ENCODE measurements around the gene NREP. TPM values are rescaled to one million over a fixed set of nuclear protein-coding genes. Genes with fewer than 3 reads are reported as not detected.

NREP gene, protein sequence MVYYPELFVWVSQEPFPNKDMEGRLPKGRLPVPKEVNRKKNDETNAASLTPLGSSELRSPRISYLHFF
- 387 and 609 TPM in 2 replicates for polyA plus RNA-seq (2011; rRNA removed)
- 227 and 255 TPM in 2 replicates for polyA minus RNA-seq (2011; rRNA and poly(A)+ RNA removed)

DNA sequence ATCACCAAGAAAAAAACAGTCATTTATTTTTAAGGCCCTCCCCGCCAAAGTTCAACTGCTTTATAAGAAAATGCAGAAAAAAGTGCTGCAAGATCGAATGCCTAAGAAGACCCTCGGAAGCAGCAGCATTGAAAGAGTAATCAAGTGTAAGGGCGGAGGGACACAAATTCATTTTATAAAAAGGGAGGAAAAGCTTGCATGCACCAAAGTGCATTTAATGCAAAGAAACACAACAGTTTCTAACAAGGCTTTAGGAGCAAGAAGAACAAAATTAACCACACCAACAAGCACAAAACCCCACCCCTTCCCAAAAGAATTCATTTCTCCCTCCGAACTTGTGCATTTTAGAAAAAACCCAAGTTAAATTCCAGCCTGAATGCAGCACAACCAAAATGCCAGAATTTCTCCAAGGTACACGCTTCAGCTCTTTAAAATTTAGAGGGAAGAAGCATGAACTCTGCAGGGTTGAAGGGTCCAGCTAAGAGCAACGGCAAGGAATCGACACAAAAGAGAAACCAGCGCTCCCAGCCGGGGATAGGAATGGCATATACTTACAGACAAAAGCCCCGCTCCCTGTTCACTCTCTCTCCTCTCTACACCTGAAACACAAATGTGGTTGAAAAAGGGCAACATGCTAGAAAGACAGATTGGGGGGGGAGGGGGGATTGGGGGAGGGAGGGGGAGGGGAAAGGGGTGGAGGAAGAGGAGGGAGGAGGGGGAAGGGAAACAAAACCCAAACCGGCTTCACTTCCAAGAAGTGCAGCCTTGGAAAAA lies at the start of gene NREP:
TSS of gene NREP (minus strand) at position 614 of the 774 bp plus-strand sequence. CDS start 1,422 bp downstream, outside the sequence.
- H3K36me3 ChIP-seq (ENCODE audit: control insufficient read depth, insufficient read depth, low read length): no peaks in the 10 kb centered on the region; the same call in 1 of the 2 replicates
- ChIA-PET POLR2A (interaction anchor here (0.6 to 1.4 kb wide), 4 partner anchors 18 to 404 kb away, joined by 3 to 4 read pairs (median 3); no protein-coding TSS in a partner anchor), CTCF (interaction anchor here (1.0 to 1.8 kb wide), 7 partner anchors 10 to 290 kb away, joined by 3 to 5 read pairs (median 3); no protein-coding TSS in a partner anchor)
- H3K4me3 ChIP-seq (ENCODE audit: low read depth, low read length): peak within 1 kb of the TSS; percentile 73
- TF ChIP-seq, protein P1, sequence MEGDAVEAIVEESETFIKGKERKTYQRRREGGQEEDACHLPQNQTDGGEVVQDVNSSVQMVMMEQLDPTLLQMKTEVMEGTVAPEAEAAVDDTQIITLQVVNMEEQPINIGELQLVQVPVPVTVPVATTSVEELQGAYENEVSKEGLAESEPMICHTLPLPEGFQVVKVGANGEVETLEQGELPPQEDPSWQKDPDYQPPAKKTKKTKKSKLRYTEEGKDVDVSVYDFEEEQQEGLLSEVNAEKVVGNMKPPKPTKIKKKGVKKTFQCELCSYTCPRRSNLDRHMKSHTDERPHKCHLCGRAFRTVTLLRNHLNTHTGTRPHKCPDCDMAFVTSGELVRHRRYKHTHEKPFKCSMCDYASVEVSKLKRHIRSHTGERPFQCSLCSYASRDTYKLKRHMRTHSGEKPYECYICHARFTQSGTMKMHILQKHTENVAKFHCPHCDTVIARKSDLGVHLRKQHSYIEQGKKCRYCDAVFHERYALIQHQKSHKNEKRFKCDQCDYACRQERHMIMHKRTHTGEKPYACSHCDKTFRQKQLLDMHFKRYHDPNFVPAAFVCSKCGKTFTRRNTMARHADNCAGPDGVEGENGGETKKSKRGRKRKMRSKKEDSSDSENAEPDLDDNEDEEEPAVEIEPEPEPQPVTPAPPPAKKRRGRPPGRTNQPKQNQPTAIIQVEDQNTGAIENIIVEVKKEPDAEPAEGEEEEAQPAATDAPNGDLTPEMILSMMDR (IDR thresholded peaks at IDR 0.05; ENCODE audit: insufficient read depth, low read depth, low read length): no peak
- no peak for DNase-seq (ENCODE audit: low read depth)
- H3K27me3 ChIP-seq (ENCODE audit: control insufficient read depth, insufficient read depth, low read length): no peaks in the 10 kb centered on the region

DNA sequence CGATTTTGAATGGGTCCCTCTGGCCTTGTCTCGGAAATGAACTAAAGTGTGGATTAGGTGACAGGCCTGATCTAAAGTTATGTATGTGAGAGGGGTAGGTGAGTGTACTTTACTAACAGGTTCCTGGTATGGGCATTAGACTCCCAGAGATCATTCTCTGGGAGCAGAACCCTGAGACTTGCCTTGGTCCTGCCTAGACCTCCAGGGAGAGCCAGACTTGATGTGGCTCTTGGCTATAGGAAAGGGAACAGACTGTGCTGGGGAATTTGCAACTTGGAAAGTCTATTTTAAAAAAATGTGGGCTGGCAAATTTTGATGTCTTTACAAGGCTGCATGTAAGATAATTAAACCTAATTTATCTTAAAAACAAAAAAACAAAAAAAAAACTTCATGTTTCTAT lies 49.8 kb upstream of the NREP start:
- Histone ChIP-seq H3K27me3 (ENCODE audit: control insufficient read depth, insufficient read depth, low read length) (no peaks in the 10 kb centered on the region), H3K36me3 (ENCODE audit: control insufficient read depth, insufficient read depth, low read length) (no peaks in the 10 kb centered on the region), H3K4me3 (ENCODE audit: low read depth, low read length) (no peak overlapping the region)
- no peak for DNase-seq (ENCODE audit: low read depth)
- ChIA-PET POLR2A (no interaction called here), CTCF (no interaction called here)
- TF ChIP-seq, protein P1 (IDR thresholded peaks at IDR 0.05; ENCODE audit: insufficient read depth, low read depth, low read length): no peak

DNA sequence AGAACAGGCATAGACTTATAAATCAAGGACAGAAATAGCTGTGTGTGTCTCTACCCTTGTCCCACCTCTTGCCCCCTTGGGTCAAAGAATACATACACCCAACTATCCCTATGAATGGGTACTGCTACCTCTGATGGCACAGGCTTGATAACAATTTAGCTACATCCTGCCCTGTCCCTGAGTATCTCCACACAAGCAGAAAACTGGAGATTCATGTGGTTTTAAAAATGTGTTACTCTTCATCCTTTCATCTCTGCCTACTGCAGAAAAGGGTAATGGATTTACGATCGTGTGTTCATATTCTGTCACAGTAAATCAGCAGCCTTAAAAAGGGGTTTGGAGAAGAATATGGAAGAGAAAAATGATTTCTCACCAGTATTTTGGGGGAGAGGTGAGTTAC lies 49.2 kb upstream of the NREP start:
- TF ChIP-seq, protein P1 (IDR thresholded peaks at IDR 0.05; ENCODE audit: insufficient read depth, low read depth, low read length): no peak
- Histone ChIP-seq H3K36me3 (ENCODE audit: control insufficient read depth, insufficient read depth, low read length) (no peaks in the 10 kb centered on the region), H3K27me3 (ENCODE audit: control insufficient read depth, insufficient read depth, low read length) (no peaks in the 10 kb centered on the region), H3K4me3 (ENCODE audit: low read depth, low read length) (no peak overlapping the region)
- DNase-seq (ENCODE audit: low read depth): no peak
- POLR2A ChIA-PET: interaction anchor here (0.6 kb wide), 1 partner anchor 1519 kb away, joined by 3 read pairs; no protein-coding TSS in a partner anchor
- CTCF ChIA-PET: interaction anchor here (0.6 to 1.2 kb wide), 2 partner anchors 9 kb away, joined by 3 read pairs; no protein-coding TSS in a partner anchor

DNA sequence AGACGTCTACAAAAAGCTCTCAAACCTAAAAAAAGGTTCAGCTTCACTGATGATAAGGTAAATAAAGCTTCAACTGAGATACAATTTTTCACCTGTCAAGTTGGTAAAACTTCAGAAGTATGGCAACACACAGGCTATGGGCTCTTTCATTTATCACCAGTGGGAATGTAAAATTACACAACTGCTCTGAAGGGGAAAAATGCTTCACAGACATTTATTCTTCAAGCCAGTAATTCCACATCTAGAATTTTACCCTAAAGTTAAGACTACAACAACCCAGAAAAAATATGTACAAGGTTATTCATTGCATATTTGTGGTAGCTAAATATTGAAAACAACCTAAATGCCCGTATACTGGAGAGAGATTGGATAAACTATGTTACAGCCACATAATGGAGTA lies 48.1 kb upstream of the NREP start:
- H3K4me3 ChIP-seq (ENCODE audit: low read depth, low read length): no peak overlapping the region
- no peak for DNase-seq (ENCODE audit: low read depth)
- CTCF ChIA-PET: interaction anchor here (1.2 kb wide), 2 partner anchors 8 to 9 kb away, joined by 3 read pairs; no protein-coding TSS in a partner anchor
- H3K27me3 ChIP-seq (ENCODE audit: control insufficient read depth, insufficient read depth, low read length): no peaks in the 10 kb centered on the region
- POLR2A ChIA-PET: no interaction called here
- TF ChIP-seq, protein P1 (IDR thresholded peaks at IDR 0.05; ENCODE audit: insufficient read depth, low read depth, low read length): no peak
- no peaks in the 10 kb centered on the region for H3K36me3 ChIP-seq (ENCODE audit: control insufficient read depth, insufficient read depth, low read length)

DNA sequence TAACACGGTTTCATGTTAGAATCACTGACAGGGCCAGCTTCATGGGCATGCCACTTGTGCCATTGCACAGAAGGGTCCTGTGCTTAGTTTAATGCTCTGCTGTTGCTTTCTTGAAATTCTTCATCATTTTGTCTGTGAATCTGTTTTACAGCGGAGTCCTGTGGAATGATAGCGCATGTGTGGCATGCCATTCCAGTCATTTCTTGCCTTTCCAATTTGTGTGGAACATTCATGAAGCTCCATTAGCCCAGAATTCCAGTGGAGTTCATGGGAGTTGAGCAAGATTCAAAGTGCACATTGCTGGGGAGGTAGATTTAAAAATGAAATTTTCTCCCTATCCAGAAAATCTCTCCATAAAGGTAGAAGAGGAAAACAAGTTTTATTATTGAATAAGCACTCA lies 43.4 kb upstream of the NREP start:
- ChIA-PET POLR2A (no interaction called here), CTCF (no interaction called here)
- DNase-seq (ENCODE audit: low read depth): no peak
- no peaks in the 10 kb centered on the region for H3K27me3 ChIP-seq (ENCODE audit: control insufficient read depth, insufficient read depth, low read length)
- H3K36me3 ChIP-seq (ENCODE audit: control insufficient read depth, insufficient read depth, low read length): no peaks in the 10 kb centered on the region
- TF ChIP-seq, protein P1 (IDR thresholded peaks at IDR 0.05; ENCODE audit: insufficient read depth, low read depth, low read length): no peak
- H3K4me3 ChIP-seq (ENCODE audit: low read depth, low read length): no peak overlapping the region
